ENCODE data around the gene NLRP6.

DNA sequence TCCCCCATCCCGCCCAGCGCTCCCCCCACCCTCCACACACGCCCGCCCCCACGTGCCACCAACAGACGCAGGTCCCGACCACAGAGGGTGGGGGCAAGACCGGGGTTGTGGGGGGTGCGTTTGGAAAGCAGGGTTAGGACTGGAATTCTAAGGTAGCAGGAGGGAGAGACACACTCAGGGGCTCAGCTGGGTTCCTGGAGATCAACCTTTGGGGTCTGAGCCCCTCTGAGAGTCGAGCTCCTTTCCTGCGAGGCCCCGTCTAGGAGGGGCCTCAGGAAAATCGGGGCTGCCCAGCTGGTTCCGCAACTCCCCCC, 11.1 kb downstream of the NLRP6 start:
- TF ChIP-seq, protein P1, sequence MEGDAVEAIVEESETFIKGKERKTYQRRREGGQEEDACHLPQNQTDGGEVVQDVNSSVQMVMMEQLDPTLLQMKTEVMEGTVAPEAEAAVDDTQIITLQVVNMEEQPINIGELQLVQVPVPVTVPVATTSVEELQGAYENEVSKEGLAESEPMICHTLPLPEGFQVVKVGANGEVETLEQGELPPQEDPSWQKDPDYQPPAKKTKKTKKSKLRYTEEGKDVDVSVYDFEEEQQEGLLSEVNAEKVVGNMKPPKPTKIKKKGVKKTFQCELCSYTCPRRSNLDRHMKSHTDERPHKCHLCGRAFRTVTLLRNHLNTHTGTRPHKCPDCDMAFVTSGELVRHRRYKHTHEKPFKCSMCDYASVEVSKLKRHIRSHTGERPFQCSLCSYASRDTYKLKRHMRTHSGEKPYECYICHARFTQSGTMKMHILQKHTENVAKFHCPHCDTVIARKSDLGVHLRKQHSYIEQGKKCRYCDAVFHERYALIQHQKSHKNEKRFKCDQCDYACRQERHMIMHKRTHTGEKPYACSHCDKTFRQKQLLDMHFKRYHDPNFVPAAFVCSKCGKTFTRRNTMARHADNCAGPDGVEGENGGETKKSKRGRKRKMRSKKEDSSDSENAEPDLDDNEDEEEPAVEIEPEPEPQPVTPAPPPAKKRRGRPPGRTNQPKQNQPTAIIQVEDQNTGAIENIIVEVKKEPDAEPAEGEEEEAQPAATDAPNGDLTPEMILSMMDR (IDR thresholded peaks at IDR 0.05) = no peak
- no peak for TF ChIP-seq POLR2A (IDR thresholded peaks at IDR 0.05)
- no peak for TF ChIP-seq POLR2AphosphoS5 (IDR thresholded peaks at IDR 0.05)

Measured in gastroesophageal sphincter (tissue), 3 donors.